ENCODE measurements around the gene CTIF. TPM values are rescaled to one million over a fixed set of nuclear protein-coding genes. Genes with fewer than 3 reads are reported as not detected.

Gene CTIF
- total RNA-seq, 4 donors from 2014 or later: 72.2 to 137 (median 86.5) TPM

DNA sequence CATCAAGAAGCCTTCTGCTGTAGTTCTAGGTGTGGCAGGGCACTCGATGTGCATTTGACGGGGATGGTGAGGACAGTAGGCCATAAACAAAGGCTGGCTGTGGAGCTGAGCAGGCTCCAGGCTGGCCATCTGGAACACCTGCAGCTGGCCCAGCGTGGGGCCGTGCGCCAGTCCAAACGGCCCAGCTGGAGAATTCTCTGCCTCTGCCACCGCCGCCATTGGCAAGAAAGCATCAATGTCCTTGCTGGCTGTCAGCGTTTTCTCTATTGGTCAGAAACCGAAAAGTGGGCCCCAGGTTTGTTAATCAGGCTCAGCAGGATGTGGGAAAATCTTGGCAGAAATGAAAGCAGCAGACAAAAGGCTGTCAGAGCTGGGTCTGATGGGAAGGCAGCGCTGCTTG lies 24.0 kb upstream of the CTIF start:
- TF ChIP-seq POLR2A (IDR thresholded peaks at IDR 0.05) (no peak), EP300 (IDR thresholded peaks at IDR 0.05) (no peak)
- TF ChIP-seq, protein P1, sequence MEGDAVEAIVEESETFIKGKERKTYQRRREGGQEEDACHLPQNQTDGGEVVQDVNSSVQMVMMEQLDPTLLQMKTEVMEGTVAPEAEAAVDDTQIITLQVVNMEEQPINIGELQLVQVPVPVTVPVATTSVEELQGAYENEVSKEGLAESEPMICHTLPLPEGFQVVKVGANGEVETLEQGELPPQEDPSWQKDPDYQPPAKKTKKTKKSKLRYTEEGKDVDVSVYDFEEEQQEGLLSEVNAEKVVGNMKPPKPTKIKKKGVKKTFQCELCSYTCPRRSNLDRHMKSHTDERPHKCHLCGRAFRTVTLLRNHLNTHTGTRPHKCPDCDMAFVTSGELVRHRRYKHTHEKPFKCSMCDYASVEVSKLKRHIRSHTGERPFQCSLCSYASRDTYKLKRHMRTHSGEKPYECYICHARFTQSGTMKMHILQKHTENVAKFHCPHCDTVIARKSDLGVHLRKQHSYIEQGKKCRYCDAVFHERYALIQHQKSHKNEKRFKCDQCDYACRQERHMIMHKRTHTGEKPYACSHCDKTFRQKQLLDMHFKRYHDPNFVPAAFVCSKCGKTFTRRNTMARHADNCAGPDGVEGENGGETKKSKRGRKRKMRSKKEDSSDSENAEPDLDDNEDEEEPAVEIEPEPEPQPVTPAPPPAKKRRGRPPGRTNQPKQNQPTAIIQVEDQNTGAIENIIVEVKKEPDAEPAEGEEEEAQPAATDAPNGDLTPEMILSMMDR (IDR thresholded peaks at IDR 0.05): no peak
- 82 to 85% methylated on average over 11 of the region's 11 CpGs for WGBS, 2 donors
- no peaks in the 10 kb centered on the region for H3K36me3 ChIP-seq

DNA sequence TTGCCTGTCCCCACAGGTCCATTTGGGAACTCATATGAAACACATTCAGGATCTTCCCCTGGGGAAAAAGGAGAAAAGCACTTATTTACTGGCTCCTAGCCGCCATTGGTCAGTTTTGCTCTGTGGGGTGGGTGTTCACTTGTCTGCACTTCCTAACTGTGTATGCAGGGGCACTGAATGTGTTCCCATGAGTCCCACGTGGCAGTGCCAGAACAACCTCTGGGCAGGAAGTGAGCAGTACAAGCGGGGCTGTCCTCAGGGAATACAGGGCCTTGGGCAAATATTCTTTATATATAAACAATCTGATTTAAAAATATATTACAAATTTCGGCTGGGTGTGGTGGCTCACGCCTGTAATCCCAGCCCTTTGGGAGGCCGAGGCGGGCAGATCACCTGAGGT lies 21.8 kb upstream of the CTIF start:
- Histone ChIP-seq H3K9me3 (no peaks in the 10 kb centered on the region), H3K4me3 (no peak overlapping the region), H3K4me1 (no peaks in the 10 kb centered on the region), H3K27ac (no peak overlapping the region), H3K36me3 (no peaks in the 10 kb centered on the region), H3K27me3 (no peaks in the 10 kb centered on the region)
- TF ChIP-seq EP300 (IDR thresholded peaks at IDR 0.05) (no peak), POLR2A (IDR thresholded peaks at IDR 0.05) (no peak)
- TF ChIP-seq, protein P1 (IDR thresholded peaks at IDR 0.05): no peak
- no peak for DNase-seq (ENCODE audit: low spot score in 2 of 2)
- 89 to 90% methylated on average over 7 of the region's 7 CpGs for WGBS, 2 donors

More for the DNA sequence above, 24.0 kb upstream of the CTIF start:
- Histone ChIP-seq H3K27me3 (no peaks in the 10 kb centered on the region), H3K4me1 (no peaks in the 10 kb centered on the region), H3K4me3 (no peak overlapping the region), H3K9me3 (no peaks in the 10 kb centered on the region), H3K27ac (no peak overlapping the region)
- no peak for DNase-seq (ENCODE audit: low spot score in 2 of 2)

DNA sequence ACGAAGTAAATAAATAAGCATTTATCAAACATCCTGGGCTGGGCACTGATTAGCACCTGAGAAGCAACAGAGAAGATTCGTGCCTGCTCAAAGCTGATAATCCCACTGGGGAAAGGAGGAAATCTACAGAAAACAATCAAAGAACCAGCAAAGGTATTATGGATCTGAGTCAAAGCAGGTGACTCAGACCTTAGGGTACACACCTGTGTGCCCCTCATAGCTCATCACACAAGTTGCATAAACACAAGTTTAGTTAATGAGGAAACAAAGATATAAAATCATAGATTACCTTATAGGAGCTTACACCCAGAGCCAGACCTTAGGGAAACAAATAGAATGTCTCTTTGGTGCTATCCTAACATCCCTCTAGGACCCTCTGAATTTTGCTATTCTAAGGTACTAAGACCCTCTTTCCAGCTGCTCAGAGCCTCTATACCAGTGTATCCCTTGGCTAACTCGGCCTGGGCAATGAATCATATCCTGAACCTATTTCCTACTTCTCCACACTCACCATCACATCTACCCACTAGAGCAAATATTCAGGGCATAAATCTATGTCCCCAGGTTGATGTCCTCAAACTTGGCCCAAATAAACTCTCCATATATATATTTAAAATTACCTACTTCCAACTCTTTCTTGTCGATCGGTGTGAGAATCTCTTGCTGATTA lies 19.3 kb upstream of the CTIF start:
- Histone ChIP-seq H3K9me3 (no peaks in the 10 kb centered on the region), H3K27ac (no peak overlapping the region), H3K4me1 (no peaks in the 10 kb centered on the region), H3K4me3 (no peak overlapping the region), H3K27me3 (no peaks in the 10 kb centered on the region), H3K36me3 (no peaks in the 10 kb centered on the region)
- DNase-seq (ENCODE audit: low spot score in 2 of 2): no peak
- TF ChIP-seq EP300 (IDR thresholded peaks at IDR 0.05) (no peak), POLR2A (IDR thresholded peaks at IDR 0.05) (no peak)
- TF ChIP-seq, protein P1 (IDR thresholded peaks at IDR 0.05): no peak
- 84 to 89% methylated on average over 5 of the region's 5 CpGs for WGBS, 2 donors

DNA sequence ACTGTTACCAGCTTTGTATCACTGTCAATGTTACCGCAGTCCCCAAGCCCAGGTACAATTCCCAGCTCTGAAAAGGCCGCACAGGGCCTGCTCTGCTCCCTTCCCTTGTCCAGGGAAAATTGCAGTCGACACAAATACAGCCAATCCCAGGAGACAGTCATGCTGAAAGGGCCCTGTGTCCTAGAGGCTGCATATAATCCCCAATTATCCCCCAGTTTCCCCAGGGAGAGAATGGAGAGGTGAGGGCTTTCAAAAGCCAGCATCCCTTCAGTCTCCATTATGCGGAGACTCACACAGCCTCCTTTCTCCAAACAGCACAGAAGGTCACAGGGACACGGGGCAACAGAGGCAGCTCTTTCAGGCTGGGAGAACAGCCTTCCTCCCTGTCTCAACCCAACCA lies 17.1 kb upstream of the CTIF start:
- H3K4me3 ChIP-seq: no peak overlapping the region
- peaks cover 0 to 4% of the 10 kb centered on the region in 2 donors for H3K27me3 ChIP-seq
- H3K9me3 ChIP-seq: no peaks in the 10 kb centered on the region
- H3K27ac ChIP-seq: no peak overlapping the region
- no peaks in the 10 kb centered on the region for H3K36me3 ChIP-seq
- TF ChIP-seq POLR2A (IDR thresholded peaks at IDR 0.05) (no peak), EP300 (IDR thresholded peaks at IDR 0.05) (no peak)
- TF ChIP-seq, protein P1 (IDR thresholded peaks at IDR 0.05): no peak
- no peaks in the 10 kb centered on the region for H3K4me1 ChIP-seq
- WGBS, 2 donors: 67% methylated on average over 5 of the region's 5 CpGs
- DNase-seq (ENCODE audit: low spot score in 2 of 2): no peak

DNA sequence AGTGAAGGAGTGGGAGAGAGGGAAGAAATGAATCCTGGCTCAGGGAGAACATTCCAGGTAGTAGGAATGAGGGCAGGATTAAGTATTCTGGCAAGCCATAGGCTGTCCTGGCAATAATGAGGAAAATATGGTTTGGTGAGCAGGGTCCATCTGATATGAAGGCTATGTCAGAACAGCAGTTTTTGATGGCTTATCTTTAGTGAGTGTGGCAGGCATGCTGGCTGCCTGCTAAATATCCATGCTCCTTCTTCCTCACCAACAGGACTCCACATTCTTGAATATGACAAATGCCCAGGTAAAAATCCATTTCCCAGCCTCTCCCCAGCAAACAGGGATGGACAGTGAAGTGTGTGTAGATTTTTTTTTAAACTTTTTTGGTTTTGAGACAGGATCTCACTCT lies 13.2 kb upstream of the CTIF start:
- no peak for DNase-seq (ENCODE audit: low spot score in 2 of 2)
- H3K4me1 ChIP-seq: no peaks in the 10 kb centered on the region
- H3K27me3 ChIP-seq: peaks cover 0 to 4% of the 10 kb centered on the region in 2 donors
- H3K9me3 ChIP-seq: no peaks in the 10 kb centered on the region
- no peak overlapping the region for H3K4me3 ChIP-seq
- H3K27ac ChIP-seq: no peak overlapping the region
- TF ChIP-seq, protein P1 (IDR thresholded peaks at IDR 0.05): no peak
- TF ChIP-seq EP300 (IDR thresholded peaks at IDR 0.05) (no peak), POLR2A (IDR thresholded peaks at IDR 0.05) (no peak)
- H3K36me3 ChIP-seq: no peaks in the 10 kb centered on the region
